Epithelial cell of proximal tubule (primary cell): Measurements from ENCODE around the gene SLC40A1. TPM values are rescaled to one million over a fixed set of nuclear protein-coding genes. Genes with fewer than 3 reads are reported as not detected.

Experiments used
- DNase-seq: peaks from one replicate; pipeline ENCODE4 v3.0.0-alpha.2; 2011; ENCODE audit warnings: low read depth
- H3K4me3 ChIP-seq: 2 replicates; pipeline ENCODE4 v1.5.1; 2011; ENCODE audit warnings: low read depth, mild to moderate bottlenecking, low read length
- CTCF ChIP-seq: conservative IDR thresholded peaks from 2 replicates; pipeline ENCODE4 v1.5.1; 2012; ENCODE audit warnings: low read depth, mild to moderate bottlenecking, low read length
- total RNA-seq: library from RNA; depleted of rRNA; stranded (reverse); fragments of >200 nt; gene quantifications from 2 replicates; pipeline ENCODE4 v1.2.3, GENCODE V29; 2015

SLC40A1 gene
- total RNA-seq, 1 donor from 2014 or later: 5.8 TPM

- no peak for DNase-seq
- H3K4me3 ChIP-seq: no peak overlapping the region
- TF ChIP-seq CTCF: no peak
These were observed 60.8 kb downstream of the SLC40A1 start for GRCh38 chr2:189519631-189520387.

- H3K4me3 ChIP-seq: no peak overlapping the region
- DNase-seq: no peak
These were observed 62.6 kb downstream of the SLC40A1 start for GRCh38 chr2:189517847-189518535.

GRCh38 chr2:189516546-189516945, 64.0 kb downstream of the SLC40A1 start:
- no peak overlapping the region for H3K4me3 ChIP-seq
- no peak for DNase-seq
- TF ChIP-seq CTCF: no peak

More at GRCh38 chr2:189517847-189518535, 62.6 kb downstream of the SLC40A1 start:
- TF ChIP-seq CTCF: no peak

- DNase-seq: no peak
- TF ChIP-seq CTCF: no peak
These were observed 65.3 kb downstream of the SLC40A1 start for GRCh38 chr2:189515264-189515663.

GRCh38 chr2:189514104-189514503, 66.5 kb downstream of the SLC40A1 start:
- no peak for DNase-seq
- TF ChIP-seq CTCF: no peak
- no peak overlapping the region for H3K4me3 ChIP-seq

More at GRCh38 chr2:189515264-189515663, 65.3 kb downstream of the SLC40A1 start:
- no peak overlapping the region for H3K4me3 ChIP-seq

- H3K4me3 ChIP-seq: no peak overlapping the region
- no peak for TF ChIP-seq CTCF
- DNase-seq: no peak
These were observed 67.7 kb downstream of the SLC40A1 start for GRCh38 chr2:189512879-189513278.
